Gastrocnemius medialis (tissue), 4 donors: ENCODE data around the gene PTPRC.

Source experiments
- CTCF ChIP-seq, 5 experiments: fragments of 450-650 bp in 3 of 5; fragments of 200-600 bp in 2 of 5; sonication (generic) in 2 of 5; IDR thresholded peaks in 4 of 5; conservative IDR thresholded peaks in 1 of 5; 1 replicate in 4 of 5; 2 replicates in 1 of 5; pipeline ENCODE4 v1.5.1; 2016 to 2019; ENCODE audit warnings: antibody characterized with exemption in 5 of 5, mild to moderate bottlenecking in 3 of 5, moderate library complexity in 3 of 5
- POLR2A ChIP-seq, 2 donors: fragments of 450-650 bp; IDR thresholded peaks; one replicate each; pipeline ENCODE4 v1.6.1; 2017; ENCODE audit warnings: antibody characterized with exemption in 2 of 2, mild to moderate bottlenecking in 2 of 2, moderate library complexity in 2 of 2

DNA sequence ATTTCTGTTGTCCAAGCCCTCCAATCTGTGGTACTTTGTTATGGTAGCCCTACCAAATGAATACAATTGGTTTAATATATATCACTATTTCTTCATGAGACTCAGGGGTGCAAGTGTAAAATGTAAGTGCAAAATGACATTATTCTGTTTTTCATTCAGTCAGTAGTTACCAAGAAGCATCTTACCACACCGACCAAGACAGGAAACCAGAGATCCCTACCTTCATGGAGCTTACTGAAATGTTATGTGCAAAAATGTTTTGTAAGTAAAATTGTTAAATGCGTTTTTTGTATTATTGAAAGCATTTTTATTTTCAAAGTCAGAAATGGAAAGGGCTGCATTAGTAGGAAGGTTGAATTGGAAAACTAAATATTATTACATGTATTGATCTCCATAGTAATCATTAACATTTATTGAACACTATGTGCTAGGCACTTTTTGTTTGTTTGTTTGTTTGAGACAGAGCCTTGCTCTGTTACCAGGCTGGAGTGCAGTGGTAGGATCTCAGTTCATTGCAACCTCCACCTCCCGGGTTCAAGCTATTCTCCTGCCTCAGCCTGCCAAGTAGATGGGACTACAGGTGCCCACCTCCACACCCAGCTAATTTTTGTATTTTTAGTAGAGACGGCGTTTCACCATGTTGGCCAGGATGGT lies 166.8 kb downstream of the PTPRC start:
- TF ChIP-seq CTCF (IDR thresholded peaks at IDR 0.05 in 4 of 5, conservative IDR thresholded peaks at IDR 0.05 in 1 of 5) (no peak), POLR2A (IDR thresholded peaks at IDR 0.05) (no peak)
